ENCODE measurements around the gene TSN.
A peak's percentile ranks its signal among the peaks of the same experiment; 100 is the strongest.
"Not testable (repeated sequence)": the region's sequence is repeated elsewhere in the genome, so short reads cannot be mapped to it uniquely, and the experiment has no call there.

The TSN gene

GRCh38 chr2:121755237-121756111 lies at the start of gene TSN:
TSN (plus strand) TSS chr2:121755651; CDS start chr2:121755780, 129 bp downstream.
- DNase-seq, result peak; percentile 96

- no peak for DNase-seq
These were observed 49.5 kb upstream of the TSN start for GRCh38 chr2:121705958-121706357.

GRCh38 chr2:121707344-121707919 lies 48.0 kb upstream of the TSN start:
- no peak for DNase-seq

GRCh38 chr2:121707920-121708361 lies 47.5 kb upstream of the TSN start:
- no peak for DNase-seq

GRCh38 chr2:121709776-121710469 lies 45.5 kb upstream of the TSN start:
- no peak for DNase-seq

GRCh38 chr2:121710470-121711170 lies 44.8 kb upstream of the TSN start:
- no peak for DNase-seq

- DNase-seq, result not testable (repeated sequence)
These were observed 44.0 kb upstream of the TSN start for GRCh38 chr2:121711481-121711880.

GRCh38 chr2:121716126-121716525 lies 39.3 kb upstream of the TSN start:
- DNase-seq, result no peak

- no peak for DNase-seq
These were observed 37.9 kb upstream of the TSN start for GRCh38 chr2:121717529-121717928.

- no peak for DNase-seq
These were observed 33.5 kb upstream of the TSN start for GRCh38 chr2:121721926-121722325.

- DNase-seq, result no peak
These were observed 33.0 kb upstream of the TSN start for GRCh38 chr2:121722479-121722878.

GRCh38 chr2:121723316-121723715 lies 32.1 kb upstream of the TSN start:
- DNase-seq, result no peak

- DNase-seq, result no peak
These were observed 28.1 kb upstream of the TSN start for GRCh38 chr2:121727332-121727731.

- no peak for DNase-seq
These were observed 27.5 kb upstream of the TSN start for GRCh38 chr2:121727950-121728349.

GRCh38 chr2:121731366-121731765 lies 24.1 kb upstream of the TSN start:
- no peak for DNase-seq

- not testable (repeated sequence) for DNase-seq
These were observed 20.9 kb upstream of the TSN start for GRCh38 chr2:121734544-121734943.

GRCh38 chr2:121735518-121736074 lies 19.9 kb upstream of the TSN start:
- no peak for DNase-seq

- no peak for DNase-seq
These were observed 19.4 kb upstream of the TSN start for GRCh38 chr2:121736140-121736461.

GRCh38 chr2:121736462-121737336 lies 18.8 kb upstream of the TSN start, which contains the start of gene NIFK:
NIFK (minus strand) TSS chr2:121736875; CDS start chr2:121736850, 25 bp downstream.
- DNase-seq, result peak; percentile 100

GRCh38 chr2:121740973-121741372 lies 14.5 kb upstream of the TSN start:
- no peak for DNase-seq

- DNase-seq, result no peak
These were observed 14.0 kb upstream of the TSN start for GRCh38 chr2:121741450-121741849.

- no peak for DNase-seq
These were observed 9.3 kb upstream of the TSN start for GRCh38 chr2:121746071-121746578.

Measured in stimulated activated naive CD4-positive, alpha-beta T cell treated with Interleukin-2 at 50 U/mL for 16 hours (primary cell).